GM12873 (cell line): ENCODE measurements around the gene HOXC6.

Experiments
- CTCF ChIP-seq: IDR thresholded peaks from 2 replicates; pipeline ENCODE4 v1.5.1; 2012; ENCODE audit warnings: low read depth, mild to moderate bottlenecking, moderate library complexity, low read length, control low read depth; ENCODE audit not compliant: insufficient read depth; ENCODE audit errors: missing control alignments

Gene HOXC6

DNA sequence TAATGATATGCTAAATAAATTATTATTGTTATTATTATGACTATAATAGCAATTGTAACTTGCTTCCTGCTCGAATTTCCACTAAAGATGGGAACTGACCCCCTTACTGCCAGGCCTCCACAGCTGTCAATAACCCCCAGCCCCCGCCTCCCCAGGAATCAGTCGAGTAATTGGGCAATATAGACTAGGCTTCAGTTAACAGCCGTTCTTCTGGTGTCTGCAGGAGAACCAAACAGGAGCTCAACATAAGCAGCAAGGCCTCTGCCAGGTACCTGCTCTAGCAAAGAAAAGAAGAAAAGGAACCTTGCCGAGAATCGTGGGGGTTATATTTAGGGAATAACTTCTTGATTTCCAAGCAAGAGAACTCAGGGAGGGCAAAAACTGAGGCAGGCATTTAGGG lies 47.2 kb downstream of the HOXC6 start:
- no peak for TF ChIP-seq CTCF

DNA sequence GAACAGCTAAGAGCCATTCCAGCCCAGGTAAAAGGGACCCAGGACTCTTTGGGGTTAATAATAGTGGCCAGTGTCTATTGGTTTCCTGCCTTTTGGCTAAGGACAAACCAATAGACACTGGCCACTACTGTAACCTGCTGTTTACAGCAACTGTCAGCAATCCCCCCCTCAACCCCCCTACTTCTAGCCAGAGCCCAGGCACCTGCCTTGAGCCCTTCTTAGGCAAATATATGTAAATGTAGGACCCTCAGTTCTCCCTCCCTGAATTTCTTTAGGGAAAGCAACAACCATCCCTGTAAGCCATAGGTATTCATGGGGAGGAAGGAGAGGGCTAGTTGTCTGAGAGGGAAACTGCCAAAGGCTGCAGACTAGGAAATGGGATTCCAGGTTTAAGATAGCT lies 47.7 kb downstream of the HOXC6 start:
- TF ChIP-seq CTCF: no peak
